Stimulated activated CD4-positive, alpha-beta T cell treated with anti-CD3 and anti-CD28 coated beads, Interleukin-1b, Interleukin-23, amount 100 ng/mL, for 1 hour (primary cell): ENCODE results near the gene HHAT.
"Not testable (repeated sequence)": the region's sequence is repeated elsewhere in the genome, so short reads cannot be mapped to it uniquely, and the experiment has no call there.

Experiments
- DNase-seq, 2 donors: peaks; one replicate each; pipeline ENCODE4 v3.0.0-alpha.2; 2020; ENCODE audit warnings: low read depth in 2 of 2

Gene HHAT

DNA sequence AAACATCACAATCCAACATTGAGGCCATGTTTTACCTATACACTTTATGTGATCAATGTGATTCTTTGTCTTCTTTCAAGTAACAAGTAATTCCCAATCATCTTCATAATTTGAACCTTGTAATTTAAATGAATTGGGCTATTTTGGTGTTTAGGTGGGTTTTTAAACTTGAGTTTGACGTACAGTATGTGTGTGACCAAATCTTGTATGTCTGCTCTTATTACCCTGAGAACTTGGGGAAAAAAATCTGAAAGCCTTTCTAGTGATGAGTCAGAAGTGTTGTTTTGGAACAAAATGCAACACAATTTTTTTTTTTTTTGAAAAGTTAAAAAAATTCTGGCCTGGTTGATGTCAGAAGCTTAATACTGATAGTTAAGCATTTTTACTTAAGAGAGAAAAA is 68.5 kb downstream of the HHAT start:
- no peak for DNase-seq

DNA sequence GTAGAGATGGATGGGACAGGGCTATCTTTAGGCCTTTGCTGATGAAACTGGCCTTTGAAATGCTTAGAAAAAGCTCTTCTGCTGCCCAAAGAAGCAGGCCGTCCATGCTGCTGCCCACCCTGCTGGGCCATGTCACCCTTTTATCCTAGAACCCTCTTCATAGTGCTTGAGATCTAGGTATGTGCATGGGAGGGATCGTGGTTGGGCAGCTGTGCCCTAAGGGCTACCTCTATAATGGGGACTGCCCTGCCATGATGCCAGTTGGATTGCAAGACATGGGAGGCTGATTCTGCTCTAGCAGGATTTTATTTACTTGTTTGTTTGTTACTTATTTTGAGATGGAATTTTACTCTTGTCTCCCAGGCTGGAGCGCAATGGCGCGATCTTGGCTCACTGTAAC is 69.0 kb downstream of the HHAT start:
- no peak for DNase-seq

GRCh38 chr1:210398466-210398865 is 69.8 kb downstream of the HHAT start:
- DNase-seq, result no peak

- DNase-seq, result no peak
Measured at GRCh38 chr1:210400043-210400840, 71.5 kb downstream of the HHAT start.

DNA sequence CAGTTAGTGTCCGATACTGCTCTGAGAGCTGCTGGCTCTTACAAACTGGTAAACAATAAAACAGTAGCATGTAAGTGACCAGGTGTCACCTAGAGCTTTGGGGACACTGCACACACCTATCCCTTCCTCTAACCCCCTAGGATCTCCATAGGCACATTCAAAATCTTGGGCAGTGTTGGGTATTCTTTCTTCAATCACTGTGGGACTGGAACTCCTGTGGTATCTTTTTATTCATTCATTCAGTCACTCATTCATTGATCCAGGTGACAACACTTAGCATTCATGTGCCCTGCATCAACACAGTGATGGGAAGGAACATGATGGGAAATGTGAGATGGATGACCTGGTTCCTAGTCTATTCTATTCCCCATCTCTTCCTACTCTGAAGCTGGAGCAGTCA is 73.9 kb downstream of the HHAT start:
- DNase-seq, result no peak

DNA sequence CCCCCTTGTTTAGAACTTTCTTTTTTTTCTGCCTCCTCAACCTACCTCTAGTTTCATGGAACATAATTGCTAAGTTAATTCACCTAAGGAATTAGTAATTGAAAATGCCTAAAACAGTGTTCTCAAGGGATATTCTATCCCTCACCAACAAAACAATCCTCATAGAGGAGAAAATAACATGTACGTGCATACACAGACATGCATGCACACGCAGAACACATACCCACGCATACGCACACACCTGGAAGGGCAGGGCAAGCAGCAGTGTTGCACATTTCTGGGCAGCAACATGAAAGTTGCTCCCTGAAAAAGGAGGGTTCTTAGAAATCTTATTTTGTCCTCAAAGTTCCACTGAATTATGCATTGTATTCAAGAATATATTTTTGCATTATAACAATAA is 76.6 kb downstream of the HHAT start:
- DNase-seq, result no peak

DNA sequence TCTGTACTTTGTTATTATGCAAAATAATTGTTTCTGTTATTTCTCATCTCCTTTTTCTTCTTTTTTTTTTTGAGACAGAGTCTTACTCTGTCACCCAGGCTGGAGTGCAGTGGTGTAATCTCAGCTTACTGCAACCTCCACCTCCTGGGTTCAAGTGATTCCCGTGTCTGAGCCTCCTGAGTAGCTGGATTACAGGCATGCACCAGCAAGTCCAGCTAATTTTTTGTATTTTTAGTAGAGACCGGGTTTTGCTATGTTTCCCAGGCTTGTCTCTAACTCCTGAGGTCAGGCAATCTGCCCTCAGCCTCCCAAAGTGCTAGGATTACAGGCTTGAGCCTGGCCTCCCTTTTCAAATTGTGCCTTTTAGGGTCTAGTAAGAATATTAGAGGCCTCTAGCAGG is 77.6 kb downstream of the HHAT start:
- not testable (repeated sequence) for DNase-seq

- DNase-seq, result peak; percentile 54 to 81
Measured at GRCh38 chr1:210407207-210407886, 78.6 kb downstream of the HHAT start.

DNA sequence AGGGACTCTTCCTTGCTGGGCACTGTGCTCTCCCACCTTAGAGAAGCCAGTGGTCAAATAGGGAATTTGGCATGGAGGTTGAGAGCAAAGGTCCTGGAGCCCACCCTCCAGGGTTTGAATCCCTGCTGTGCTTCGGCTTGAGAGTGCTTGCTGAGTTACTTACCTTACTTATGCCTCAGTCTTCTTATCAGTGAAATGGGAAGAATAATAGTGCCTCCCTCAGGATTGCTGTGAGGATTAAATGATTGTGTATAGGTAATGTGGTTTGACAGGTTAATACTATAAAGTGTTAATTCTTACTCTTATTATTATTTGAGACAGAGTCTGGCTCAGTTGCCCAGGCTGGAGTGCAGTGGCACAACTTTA is 79.2 kb downstream of the HHAT start:
- DNase-seq, result no peak

- DNase-seq, result no peak
Measured at GRCh38 chr1:210412240-210412639, 83.5 kb downstream of the HHAT start.

- no peak for DNase-seq
Measured at GRCh38 chr1:210413951-210414350, 85.2 kb downstream of the HHAT start.

DNA sequence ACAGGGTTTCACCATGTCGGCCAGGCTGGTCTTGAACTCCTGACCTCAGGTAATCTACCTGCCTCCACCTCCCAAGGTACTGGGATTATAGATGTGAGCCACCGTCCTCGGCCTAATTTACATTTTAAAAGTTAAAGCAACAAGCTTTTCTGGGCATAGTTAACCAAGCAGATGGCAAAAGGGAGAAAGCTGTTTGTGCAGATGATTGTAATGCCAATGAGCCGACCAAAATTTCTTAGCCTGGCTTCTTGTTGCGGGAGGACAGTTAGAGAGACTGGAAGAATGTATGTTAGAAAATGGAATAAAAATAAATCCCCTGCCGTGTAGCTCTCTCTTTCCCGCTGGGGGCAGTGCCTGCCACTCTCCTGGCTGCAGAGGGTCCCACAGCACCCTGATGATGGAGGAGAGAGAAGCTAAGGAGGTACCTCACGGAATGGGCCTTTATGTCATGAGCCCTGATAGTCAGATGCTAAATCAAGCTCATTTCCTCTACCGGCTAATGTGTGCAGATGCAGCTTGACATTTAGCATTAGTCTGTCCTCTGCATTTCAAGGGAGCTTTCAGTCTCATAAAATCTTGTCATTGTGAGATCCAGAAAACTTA is 87.2 kb downstream of the HHAT start:
- DNase-seq, result no peak

- no peak for DNase-seq
Measured at GRCh38 chr1:210416681-210417080, 88.0 kb downstream of the HHAT start.

- no peak for DNase-seq
Measured at GRCh38 chr1:210417881-210418280, 89.2 kb downstream of the HHAT start.

DNA sequence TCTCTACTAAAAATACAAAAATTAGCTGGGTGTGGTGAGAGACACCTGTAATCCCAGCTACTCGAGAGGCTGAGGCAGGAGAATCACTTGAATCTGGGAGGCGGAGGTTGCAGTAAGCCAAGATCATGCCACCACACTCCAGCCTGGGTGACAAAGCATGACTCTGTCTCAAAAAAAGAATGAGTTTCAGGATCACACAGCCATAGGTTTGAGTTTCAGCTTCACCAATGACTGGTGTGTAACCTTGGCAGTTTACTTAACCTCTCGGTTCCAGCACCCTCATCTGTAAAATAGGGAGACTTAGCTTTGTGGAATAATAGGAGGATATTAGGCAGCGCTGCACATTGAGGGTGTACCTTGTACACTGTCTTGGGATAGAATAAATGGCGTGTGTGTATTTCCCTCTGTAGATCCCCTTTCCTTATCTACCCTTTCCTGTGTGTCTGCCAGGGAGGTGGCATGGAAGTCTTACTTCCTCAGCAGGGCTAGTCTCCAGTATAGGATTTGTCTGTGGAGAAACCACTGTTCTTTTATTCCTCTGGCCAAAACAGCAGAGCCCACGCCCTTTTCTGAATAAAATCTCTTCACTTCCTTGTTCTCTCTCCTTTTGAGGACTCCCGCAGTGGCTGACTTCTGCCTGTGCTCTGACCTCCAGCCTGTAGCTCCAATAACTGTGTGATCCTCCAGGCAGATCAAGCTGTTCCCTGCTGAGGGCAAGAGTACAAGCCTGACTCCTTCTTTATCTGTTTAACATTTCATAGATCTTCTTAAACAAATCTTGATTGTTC is 90.4 kb downstream of the HHAT start:
- no peak for DNase-seq

DNA sequence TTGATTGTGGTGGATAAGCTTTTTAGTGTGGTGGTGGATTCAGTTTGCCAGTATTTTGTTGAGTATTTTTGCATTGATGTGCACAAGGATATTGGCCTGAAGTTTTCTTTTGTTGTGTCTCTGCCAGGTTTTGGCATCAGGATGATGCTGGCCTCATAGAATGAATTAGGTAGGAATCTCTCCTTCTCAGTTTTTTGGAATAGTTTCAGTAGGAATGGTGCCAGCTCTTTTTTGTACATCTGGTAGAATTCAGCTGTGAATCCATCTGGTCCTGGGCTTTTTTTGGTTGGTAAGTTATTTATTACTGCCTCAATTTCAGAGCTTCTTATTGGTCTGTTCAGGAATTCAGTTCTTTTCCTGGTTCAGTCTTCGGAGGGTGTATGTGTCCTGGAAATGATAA is 98.0 kb downstream of the HHAT start:
- not testable (repeated sequence) for DNase-seq

DNA sequence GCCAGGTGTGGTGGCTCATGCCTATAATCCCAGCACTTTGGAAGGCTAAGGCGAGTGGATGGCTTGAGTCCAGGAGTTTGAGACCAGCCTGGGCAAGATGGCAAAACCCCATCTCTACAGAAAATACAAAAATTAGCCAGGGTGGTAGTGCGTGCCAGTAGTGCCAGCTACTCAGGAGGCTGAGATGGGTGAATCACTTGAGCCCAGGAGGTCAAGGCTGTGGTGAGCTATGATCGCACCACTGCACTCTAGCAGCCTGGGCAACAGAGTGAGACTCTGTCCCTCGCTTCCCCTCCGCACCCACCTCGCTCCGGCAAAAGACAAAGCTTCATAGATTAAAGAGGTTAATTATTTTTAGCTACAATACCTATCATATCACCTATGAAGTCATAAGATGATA is 100.0 kb downstream of the HHAT start:
- DNase-seq, result no peak

- DNase-seq, result no peak
Measured at GRCh38 chr1:210434223-210434622, 105.5 kb downstream of the HHAT start.

GRCh38 chr1:210437111-210437510 is 108.4 kb downstream of the HHAT start:
- DNase-seq, result no peak

DNA sequence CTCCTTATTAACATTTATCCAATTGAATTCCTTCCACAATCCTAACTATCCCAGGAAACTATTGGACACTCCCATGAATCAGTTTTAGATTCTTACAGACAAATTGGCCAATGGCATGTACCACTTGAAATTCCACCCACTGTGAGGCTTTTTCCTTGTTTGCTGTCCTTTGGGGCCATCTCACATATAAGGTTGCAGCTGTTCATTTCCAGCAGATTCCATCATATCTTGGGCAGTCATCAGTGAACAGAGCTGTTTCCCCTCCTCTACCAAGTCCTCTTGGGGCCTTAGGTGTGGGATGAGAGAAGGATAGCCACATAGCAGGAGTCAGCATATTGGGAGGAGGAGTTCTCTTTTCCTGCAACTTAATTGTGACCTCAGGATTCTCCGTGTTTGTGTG is 109.1 kb downstream of the HHAT start:
- DNase-seq, result no peak

DNA sequence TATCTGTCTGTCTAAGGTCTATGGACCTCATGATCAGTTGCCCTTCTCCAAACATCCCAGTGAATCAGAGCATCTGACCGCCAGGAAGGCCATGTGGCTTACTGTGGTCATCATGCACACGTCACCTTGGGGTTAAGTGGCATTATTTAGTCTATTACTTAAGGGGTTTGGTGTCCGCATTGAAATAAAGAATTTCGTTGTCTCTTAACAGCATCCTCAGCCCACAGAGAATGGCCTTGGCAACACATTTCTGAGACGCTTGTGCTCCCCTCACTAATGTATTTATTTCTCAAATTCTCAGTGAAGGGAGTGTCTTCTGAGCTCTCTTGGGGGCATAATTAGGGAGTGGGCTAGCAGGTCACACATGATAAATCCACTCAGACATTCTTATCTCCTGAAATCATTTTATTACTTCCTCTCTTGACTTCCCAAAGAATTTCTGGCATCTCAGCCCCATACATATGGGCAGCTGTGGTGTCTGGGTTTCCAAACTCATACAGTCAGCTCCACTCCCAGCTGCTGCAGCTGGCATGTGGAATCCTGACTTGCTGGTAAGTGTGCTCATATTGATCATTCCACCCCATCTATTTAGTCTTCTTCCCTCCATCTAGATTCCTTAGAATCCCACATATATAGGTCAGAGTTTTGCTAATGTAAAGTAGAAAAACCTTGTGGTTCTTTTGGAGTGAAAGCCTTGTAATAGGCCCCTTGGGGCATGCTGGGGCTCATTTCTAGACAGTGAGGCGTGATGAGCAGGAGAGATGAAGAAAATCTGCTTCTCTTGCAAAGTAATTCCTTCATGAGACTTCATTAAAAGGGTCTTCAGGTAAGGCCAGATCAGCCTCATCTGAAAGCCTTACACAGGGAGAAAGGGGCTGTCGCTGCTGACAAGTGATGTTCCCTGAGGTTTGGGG is 110.5 kb downstream of the HHAT start:
- no peak for DNase-seq
